GM12878 (cell line): ENCODE data around the gene KNTC1. TPM values are rescaled to one million over a fixed set of nuclear protein-coding genes. Genes with fewer than 3 reads are reported as not detected.

Source experiments
- ATAC-seq: fragments of 200-7000 bp; cut with Tn5 transposase; 3 replicates; pipeline ENCODE4 v1.9.1; 2020; ENCODE audit warnings: mild to moderate bottlenecking, moderate library complexity
- BruUV-seq: library from RNA; stranded (reverse); fragments of 400-500 nt; replicated peaks from 2 replicates; lab custom pipeline; 2021; lab: Mats Ljungman, UMichigan
- CTCF ChIA-PET: fragments of 300-600 bp; sonication (Branson Sonifier 250); formaldehyde crosslinking; extraction: SDS; loops from one replicate; lab custom pipeline; 2021; ENCODE audit warnings: inconsistent platforms; lab: Yijun Ruan, JAX
- POLR2A ChIA-PET: fragments of 350-600 bp; formaldehyde crosslinking; extraction: SDS; loops from one replicate; lab custom pipeline; 2021; ENCODE audit warnings: inconsistent platforms; lab: Charles Lee
- RAD21 ChIA-PET: fragments of 300-600 bp; sonication (Branson Sonifier 250); formaldehyde crosslinking; loops from one replicate; lab custom pipeline; 2023; ENCODE audit warnings: antibody characterized with exemption; ENCODE audit not compliant: unreplicated experiment; lab: Charles Lee
- SMC1A ChIA-PET: fragments of 300-600 bp; sonication (Branson Sonifier 250); formaldehyde crosslinking; loops from one replicate; lab custom pipeline; 2023; ENCODE audit not compliant: unreplicated experiment, uncharacterized antibody; lab: Charles Lee
- DNase-seq: peaks from one replicate; pipeline ENCODE4 v3.0.0-alpha.2; 2011; ENCODE audit warnings: low read depth, low spot score
- FAIRE-seq: peaks from 3 replicates; lab custom pipeline; 2011; peaks lifted over from hg19 to GRCh38; lab: Jason Lieb, UNC
- H2AFZ ChIP-seq: 2 replicates; pipeline ENCODE4 v1.6.0; 2011; ENCODE audit warnings: low read depth, low read length, control low read depth; ENCODE audit not compliant: control insufficient read depth
- H3K27ac ChIP-seq: 2 replicates; pipeline ENCODE4 v1.5.1; 2011; ENCODE audit warnings: control low read depth; ENCODE audit not compliant: control insufficient read depth, insufficient read depth
- H3K27me3 ChIP-seq, 2 experiments: replicated peaks in 1 of 2; 2 replicates each; pipeline versions ENCODE4 v1.6.0 to v1.6.1; 2011; ENCODE audit warnings: low read length in 1 of 2; ENCODE audit not compliant: control insufficient read depth in 2 of 2, insufficient read depth in 2 of 2
- H3K36me3 ChIP-seq, 2 experiments: 2 replicates each; pipeline ENCODE4 v1.5.1; 2011; ENCODE audit warnings: low read length in 1 of 2; ENCODE audit not compliant: control insufficient read depth in 2 of 2, insufficient read depth in 2 of 2
- H3K4me1 ChIP-seq: 2 replicates; pipeline ENCODE4 v1.6.1; 2011; ENCODE audit warnings: mild to moderate bottlenecking, low read length, moderate library complexity, mixed read lengths; ENCODE audit not compliant: control insufficient read depth, insufficient read depth
- H3K4me2 ChIP-seq: 2 replicates; pipeline ENCODE4 v1.6.0; 2011; ENCODE audit warnings: control low read depth; ENCODE audit not compliant: control insufficient read depth, insufficient read depth
- H3K4me3 ChIP-seq: fragments of 200-600 bp; sonication (generic); 2 replicates; pipeline ENCODE4 v1.5.1; 2016
- H3K79me2 ChIP-seq: 2 replicates; pipeline ENCODE4 v1.6.0; 2011; ENCODE audit warnings: low read length; ENCODE audit not compliant: control insufficient read depth, insufficient read depth
- H3K9ac ChIP-seq: 2 replicates; pipeline ENCODE4 v1.8.0; 2011; ENCODE audit warnings: low read length, control low read depth, mixed read lengths; ENCODE audit not compliant: control insufficient read depth, insufficient read depth
- H3K9me3 ChIP-seq: replicated peaks from 3 replicates; pipeline ENCODE4 v1.5.1; 2011; ENCODE audit warnings: mild to moderate bottlenecking, low read length; ENCODE audit not compliant: control insufficient read depth, insufficient read depth
- H4K20me1 ChIP-seq: 2 replicates; pipeline ENCODE4 v1.6.0; 2011; ENCODE audit not compliant: control insufficient read depth, insufficient read depth
- ATF7 ChIP-seq: fragments of 450-650 bp; IDR thresholded peaks from 2 replicates; pipeline ENCODE4 v1.6.1; 2016; ENCODE audit warnings: low read depth, mild to moderate bottlenecking
- BMI1 ChIP-seq: fragments of 450-650 bp; IDR thresholded peaks from 2 replicates; pipeline ENCODE4 v1.6.1; 2016; ENCODE audit warnings: mild to moderate bottlenecking, moderate library complexity, borderline replicate concordance
- CHD1 ChIP-seq: IDR thresholded peaks from 2 replicates; pipeline ENCODE4 v1.6.1; 2012; ENCODE audit warnings: low read depth, low read length, improper control_type of control experiment
- CHD4 ChIP-seq: fragments of 200-600 bp; sonication (generic); IDR thresholded peaks from 2 replicates; pipeline ENCODE4 v1.6.1; 2016; ENCODE audit warnings: mild to moderate bottlenecking
- CREM ChIP-seq: IDR thresholded peaks from 2 replicates; pipeline ENCODE4 v1.6.1; 2014; ENCODE audit warnings: antibody characterized with exemption, low read depth
- DPF2 ChIP-seq: fragments of 450-650 bp; IDR thresholded peaks from 2 replicates; pipeline ENCODE4 v1.6.1; 2017; ENCODE audit warnings: mild to moderate bottlenecking
- FOXK2 ChIP-seq: fragments of 450-650 bp; IDR thresholded peaks from 2 replicates; pipeline ENCODE4 v1.6.1; 2017; ENCODE audit warnings: mild to moderate bottlenecking, moderate library complexity
- FOXM1 ChIP-seq: IDR thresholded peaks from 2 replicates; pipeline ENCODE4 v1.6.1; 2012; ENCODE audit warnings: low read depth, mild to moderate bottlenecking, inconsistent platforms, low read length, moderate library complexity
- HDAC2 ChIP-seq: fragments of 200-600 bp; sonication (generic); IDR thresholded peaks from 2 replicates; pipeline ENCODE4 v1.6.1; 2017
- HDAC6 ChIP-seq: fragments of 200-600 bp; sonication (generic); IDR thresholded peaks from one replicate; pipeline ENCODE4 v1.8.0; 2017; ENCODE audit warnings: antibody characterized with exemption; ENCODE audit not compliant: unreplicated experiment
- IKZF2 ChIP-seq, 2 experiments: fragments of 450-650 bp; IDR thresholded peaks; 2 replicates each; pipeline ENCODE4 v1.6.1; 2017; ENCODE audit warnings: mild to moderate bottlenecking in 2 of 2, moderate library complexity in 2 of 2
- MYB ChIP-seq: fragments of 150-350 bp; IDR thresholded peaks from 2 replicates; pipeline ENCODE4 v1.6.1; 2014; ENCODE audit warnings: mild to moderate bottlenecking, low read depth, low read length, borderline replicate concordance
- NFYA ChIP-seq: IDR thresholded peaks from 2 replicates; pipeline ENCODE4 v1.6.1; 2011; ENCODE audit warnings: low read depth, mild to moderate bottlenecking, low read length, improper control_type of control experiment, borderline replicate concordance
- NR2F1 ChIP-seq: fragments of 450-650 bp; conservative IDR thresholded peaks from 2 replicates; pipeline ENCODE4 v1.6.1; 2017; ENCODE audit warnings: mild to moderate bottlenecking
- SMC3 ChIP-seq: IDR thresholded peaks from 2 replicates; pipeline ENCODE4 v1.6.1; 2011; ENCODE audit warnings: low read length, improper control_type of control experiment, borderline replicate concordance
- SP1 ChIP-seq: IDR thresholded peaks from one replicate; pipeline ENCODE4 v1.6.1; 2011; ENCODE audit warnings: low read depth, low read length
- STAT1 ChIP-seq: fragments of 450-650 bp; conservative IDR thresholded peaks from 2 replicates; pipeline ENCODE4 v1.6.1; 2014; ENCODE audit warnings: antibody characterized with exemption, mild to moderate bottlenecking
- SUPT20H ChIP-seq: IDR thresholded peaks from 2 replicates; pipeline ENCODE4 v1.6.1; 2011; ENCODE audit warnings: low read depth, mild to moderate bottlenecking, low read length, moderate library complexity, borderline replicate concordance; ENCODE audit not compliant: control insufficient read depth
- TCF12 ChIP-seq: IDR thresholded peaks from 2 replicates; pipeline ENCODE4 v1.6.1; 2011; ENCODE audit warnings: low read depth, mild to moderate bottlenecking, low read length
- TCF3 ChIP-seq: IDR thresholded peaks from 2 replicates; pipeline ENCODE4 v1.6.1; 2012; ENCODE audit warnings: low read depth, mild to moderate bottlenecking, low read length, borderline replicate concordance; ENCODE audit not compliant: insufficient read depth
- WGBS: methylation state at CpG from one replicate; pipeline ENCODE4 v1.1.6; 2016; ENCODE audit warnings: low lambda C conversion rate; ENCODE audit not compliant: insufficient replicate concordance, insufficient coverage; ENCODE audit errors: missing lambda C conversion rate; 5-methylcytosine and 5-hydroxymethylcytosine counted together
- in situ Hi-C: fragments of 300-500 bp; cut with MboI; formaldehyde crosslinking; loops from 9 replicates; pipeline ENCODE4 v1.14.3; 2018; ENCODE audit warnings: mixed read lengths
- intact Hi-C: fragments of 100-400 bp; cut with micrococcal nuclease; formaldehyde crosslinking; loops from one replicate; pipeline ENCODE4 v1.14.2; 2022; ENCODE audit not compliant: unreplicated experiment
- polyA plus RNA-seq, 11 experiments: library from polyadenylated mRNA; depleted of rRNA in 4 of 11; unstranded in 6 of 11; stranded (reverse) in 5 of 11; fragments of >200 nt; fragmentation: Nextera tagmentation in 4 of 11; fragmentation: Illumina TruSeq in 1 of 11; extraction: Ambion mirVana in 4 of 11; extraction: Trizol in 1 of 11; gene quantifications; 1 replicate in 1 of 11; 2 replicates in 10 of 11; pipeline versions ENCODE4 v1.2.1 to v1.2.3, GENCODE V29; 2011 to 2016; ENCODE audit warnings: inconsistent platforms in 2 of 11, missing spikeins in 2 of 11, low read depth in 1 of 11
- total RNA-seq, 4 experiments: library from RNA; depleted of rRNA in 3 of 4; stranded (reverse); fragments of >200 nt in 3 of 4; fragmentation: Illumina TruSeq in 1 of 4; extraction: Trizol in 1 of 4; gene quantifications; 2 replicates each; pipeline versions ENCODE4 v1.2.1 to v1.2.3, GENCODE V29; 2013 to 2021

KNTC1 gene
- total and polyA plus RNA-seq, 10 of the 15 experiments (the other 5 are each of a cell fraction or from before 2014, with no cell fraction given) = 37.2 to 118 (median 76.3) TPM

GRCh38 chr12:122665349-122665748 lies 138.3 kb downstream of the KNTC1 start:
- no peaks in the 10 kb centered on the region for H3K27me3 ChIP-seq
- H3K4me2 ChIP-seq = no peak overlapping the region
- TF ChIP-seq CHD4 (no peak), SP1 (no peak), MYB (no peak), HDAC2 (no peak), NFYA (no peak), BMI1 (no peak), FOXM1 (no peak), CREM (no peak), TCF12 (no peak), CHD1 (no peak), HDAC6 (no peak), STAT1 (no peak), FOXK2 (no peak), SMC3 (no peak), IKZF2 (IDR thresholded peaks at IDR 0.05) (no peak), NR2F1 (no peak), TCF3 (no peak), ATF7 (no peak), SUPT20H (no peak), DPF2 (no peak)
- no peaks in the 10 kb centered on the region for H3K36me3 ChIP-seq
- H3K9me3 ChIP-seq = no peaks in the 10 kb centered on the region
- WGBS = 75% methylated on average over 8 of the region's 8 CpGs
- CTCF ChIA-PET = no interaction called here
- no peak for FAIRE-seq
- H3K9ac ChIP-seq = no peak overlapping the region
- no peaks in the 10 kb centered on the region for H3K4me1 ChIP-seq
- no peak for ATAC-seq
- RAD21 ChIA-PET = no interaction called here
- intact Hi-C loops = no loop called here
- no peak for DNase-seq
- BruUV-seq = no TSS peak
- POLR2A ChIA-PET = no interaction called here
- no peak overlapping the region for H3K4me3 ChIP-seq
- H2AFZ ChIP-seq = no peak overlapping the region
- no peak overlapping the region for H3K27ac ChIP-seq
- in situ Hi-C loops = no loop called here
- H4K20me1 ChIP-seq = no peaks in the 10 kb centered on the region
- SMC1A ChIA-PET = interaction anchor here (0.6 to 1.6 kb wide), 5 partner anchors 12 to 83 kb away, joined by 3 to 4 read pairs (median 3); no protein-coding TSS in a partner anchor
- no peaks in the 10 kb centered on the region for H3K79me2 ChIP-seq
